Measurements from ENCODE around the gene SH2D6.

- TF ChIP-seq CTCF (IDR thresholded peaks at IDR 0.05 in 8 of 11, conservative IDR thresholded peaks at IDR 0.05 in 3 of 11): no peak
- no peak for TF ChIP-seq POLR2A (IDR thresholded peaks at IDR 0.05)
Measured at GRCh38 chr2:85409845-85410583, 8.5 kb upstream of the SH2D6 start, which contains the start of gene CAPG.
